ENCODE measurements around the gene TADA1. TPM values are rescaled to one million over a fixed set of nuclear protein-coding genes. Genes with fewer than 3 reads are reported as not detected.

TADA1 gene
- total RNA-seq, 1 experiment from 2014 or later: 13.9 TPM

GRCh38 chr1:166849135-166849534, 26.9 kb downstream of the TADA1 start:
- peaks cover 4% of the 10 kb centered on the region for H3K4me1 ChIP-seq
- H3K9me3 ChIP-seq: no peaks in the 10 kb centered on the region
- TF ChIP-seq, protein P1, sequence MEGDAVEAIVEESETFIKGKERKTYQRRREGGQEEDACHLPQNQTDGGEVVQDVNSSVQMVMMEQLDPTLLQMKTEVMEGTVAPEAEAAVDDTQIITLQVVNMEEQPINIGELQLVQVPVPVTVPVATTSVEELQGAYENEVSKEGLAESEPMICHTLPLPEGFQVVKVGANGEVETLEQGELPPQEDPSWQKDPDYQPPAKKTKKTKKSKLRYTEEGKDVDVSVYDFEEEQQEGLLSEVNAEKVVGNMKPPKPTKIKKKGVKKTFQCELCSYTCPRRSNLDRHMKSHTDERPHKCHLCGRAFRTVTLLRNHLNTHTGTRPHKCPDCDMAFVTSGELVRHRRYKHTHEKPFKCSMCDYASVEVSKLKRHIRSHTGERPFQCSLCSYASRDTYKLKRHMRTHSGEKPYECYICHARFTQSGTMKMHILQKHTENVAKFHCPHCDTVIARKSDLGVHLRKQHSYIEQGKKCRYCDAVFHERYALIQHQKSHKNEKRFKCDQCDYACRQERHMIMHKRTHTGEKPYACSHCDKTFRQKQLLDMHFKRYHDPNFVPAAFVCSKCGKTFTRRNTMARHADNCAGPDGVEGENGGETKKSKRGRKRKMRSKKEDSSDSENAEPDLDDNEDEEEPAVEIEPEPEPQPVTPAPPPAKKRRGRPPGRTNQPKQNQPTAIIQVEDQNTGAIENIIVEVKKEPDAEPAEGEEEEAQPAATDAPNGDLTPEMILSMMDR (IDR thresholded peaks at IDR 0.05; ENCODE audit: insufficient read depth in 1 of 2, low read depth in 1 of 2, low read length in 1 of 2, severe bottlenecking in 1 of 2, unreplicated experiment in 1 of 2): no peak
- no peaks in the 10 kb centered on the region for H3K27me3 Mint-ChIP-seq (ENCODE audit: insufficient read depth, unreplicated experiment)
- H3K27ac Mint-ChIP-seq (ENCODE audit: unreplicated experiment): no peak overlapping the region
- no peaks in the 10 kb centered on the region for H3K27me3 ChIP-seq (replicated peaks; ENCODE audit: control insufficient read depth, insufficient read depth, low read length)
- H3K36me3 Mint-ChIP-seq (ENCODE audit: insufficient read depth, unreplicated experiment): peaks cover 96% of the 10 kb centered on the region
- CTCF ChIA-PET: no interaction called here
- H3K4me3 Mint-ChIP-seq (ENCODE audit: unreplicated experiment): no peak overlapping the region
- BruUV-seq (replicated peaks): no TSS peak
- intact Hi-C loops (cut with micrococcal nuclease; ENCODE audit: unreplicated experiment): no loop called here
- H3K9me3 Mint-ChIP-seq (ENCODE audit: unreplicated experiment): no peaks in the 10 kb centered on the region
- no peak for DNase-seq
- no peak overlapping the region for H3K4me3 ChIP-seq (ENCODE audit: low read depth, low read length)
- peaks cover 4% of the 10 kb centered on the region; the same call in 1 of the 2 replicates for H3K36me3 ChIP-seq (ENCODE audit: control insufficient read depth, insufficient read depth, low read length)
- POLR2A ChIA-PET: no interaction called here
- peaks cover 8% of the 10 kb centered on the region for H3K4me1 Mint-ChIP-seq (ENCODE audit: low read depth, unreplicated experiment)

GRCh38 chr1:166848193-166848592, 27.9 kb downstream of the TADA1 start:
- TF ChIP-seq, protein P1 (IDR thresholded peaks at IDR 0.05; ENCODE audit: insufficient read depth in 1 of 2, low read depth in 1 of 2, low read length in 1 of 2, severe bottlenecking in 1 of 2, unreplicated experiment in 1 of 2): no peak

DNA sequence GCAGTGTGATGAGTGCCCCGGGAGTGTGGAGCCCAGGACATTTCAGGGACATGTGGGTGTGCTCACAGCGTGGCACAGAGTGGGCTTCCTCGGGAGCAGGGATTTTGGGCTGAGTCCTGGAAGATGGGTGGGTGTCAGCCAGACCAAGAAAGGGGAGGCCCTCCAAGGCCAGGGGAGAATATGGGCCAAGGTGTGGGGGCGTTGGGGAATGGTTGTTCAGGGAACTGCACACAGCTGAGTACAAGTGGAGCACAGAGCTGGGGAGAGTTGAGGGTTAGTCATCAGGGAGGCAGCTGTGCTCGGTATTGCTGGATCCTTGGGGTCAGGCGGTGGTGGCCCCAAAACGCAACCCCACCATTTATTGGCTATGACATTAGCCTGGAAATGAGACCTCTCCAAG, 31.3 kb downstream of the TADA1 start:
- peaks cover 40% of the 10 kb centered on the region for H3K4me1 Mint-ChIP-seq (ENCODE audit: low read depth, unreplicated experiment)
- H3K4me3 Mint-ChIP-seq (ENCODE audit: unreplicated experiment): no peak overlapping the region
- peaks cover 91% of the 10 kb centered on the region for H3K36me3 Mint-ChIP-seq (ENCODE audit: insufficient read depth, unreplicated experiment)
- H3K9me3 Mint-ChIP-seq (ENCODE audit: unreplicated experiment): no peaks in the 10 kb centered on the region
- TF ChIP-seq, protein P1 (IDR thresholded peaks at IDR 0.05; ENCODE audit: insufficient read depth in 1 of 2, low read depth in 1 of 2, low read length in 1 of 2, severe bottlenecking in 1 of 2, unreplicated experiment in 1 of 2): no peak
- no peak for DNase-seq
- no peak overlapping the region for H3K4me3 ChIP-seq (ENCODE audit: low read depth, low read length)
- no peaks in the 10 kb centered on the region for H3K9me3 ChIP-seq
- ChIA-PET CTCF (no interaction called here), POLR2A (no interaction called here)
- BruUV-seq (replicated peaks): no TSS peak
- peak overlapping the region; percentile 75 for H3K27ac Mint-ChIP-seq (ENCODE audit: unreplicated experiment)
- no peaks in the 10 kb centered on the region for H3K27me3 ChIP-seq (replicated peaks; ENCODE audit: control insufficient read depth, insufficient read depth, low read length)
- H3K27me3 Mint-ChIP-seq (ENCODE audit: insufficient read depth, unreplicated experiment): no peaks in the 10 kb centered on the region
- H3K4me1 ChIP-seq: peaks cover 38% of the 10 kb centered on the region
- intact Hi-C loops (cut with micrococcal nuclease; ENCODE audit: unreplicated experiment): no loop called here
- H3K36me3 ChIP-seq (ENCODE audit: control insufficient read depth, insufficient read depth, low read length): peaks cover 4% of the 10 kb centered on the region

More at GRCh38 chr1:166848193-166848592, 27.9 kb downstream of the TADA1 start:
- Mint-ChIP-seq H3K4me3 (ENCODE audit: unreplicated experiment) (no peak overlapping the region), H3K4me1 (ENCODE audit: low read depth, unreplicated experiment) (peaks cover 17% of the 10 kb centered on the region), H3K27ac (ENCODE audit: unreplicated experiment) (no peak overlapping the region), H3K9me3 (ENCODE audit: unreplicated experiment) (no peaks in the 10 kb centered on the region), H3K36me3 (ENCODE audit: insufficient read depth, unreplicated experiment) (peaks cover 96% of the 10 kb centered on the region), H3K27me3 (ENCODE audit: insufficient read depth, unreplicated experiment) (no peaks in the 10 kb centered on the region)
- intact Hi-C loops (cut with micrococcal nuclease; ENCODE audit: unreplicated experiment): no loop called here
- Histone ChIP-seq H3K36me3 (ENCODE audit: control insufficient read depth, insufficient read depth, low read length) (peaks cover 6% of the 10 kb centered on the region; the same call in 1 of the 2 replicates), H3K4me1 (peaks cover 13% of the 10 kb centered on the region), H3K27me3 (replicated peaks; ENCODE audit: control insufficient read depth, insufficient read depth, low read length) (no peaks in the 10 kb centered on the region), H3K9me3 (no peaks in the 10 kb centered on the region), H3K4me3 (ENCODE audit: low read depth, low read length) (no peak overlapping the region)
- no TSS peak for BruUV-seq (replicated peaks)
- POLR2A ChIA-PET: no interaction called here
- no peak for DNase-seq
- CTCF ChIA-PET: no interaction called here
